Stimulated activated CD8-positive, alpha-beta memory T cell treated with anti-CD3 and anti-CD28 coated beads, Interleukin-4, amount 100 ng/mL, for 24 hours (primary cell): ENCODE results near the gene FUT3.
"Not testable (repeated sequence)": the region's sequence is repeated elsewhere in the genome, so short reads cannot be mapped to it uniquely, and the experiment has no call there.

Experiments
- DNase-seq: peaks from one replicate; pipeline ENCODE4 v3.0.0-alpha.2; 2020; ENCODE audit warnings: low read depth

FUT3 gene

GRCh38 chr19:5881543-5882299 is 30.5 kb upstream of the FUT3 start:
- DNase-seq, result no peak

DNA sequence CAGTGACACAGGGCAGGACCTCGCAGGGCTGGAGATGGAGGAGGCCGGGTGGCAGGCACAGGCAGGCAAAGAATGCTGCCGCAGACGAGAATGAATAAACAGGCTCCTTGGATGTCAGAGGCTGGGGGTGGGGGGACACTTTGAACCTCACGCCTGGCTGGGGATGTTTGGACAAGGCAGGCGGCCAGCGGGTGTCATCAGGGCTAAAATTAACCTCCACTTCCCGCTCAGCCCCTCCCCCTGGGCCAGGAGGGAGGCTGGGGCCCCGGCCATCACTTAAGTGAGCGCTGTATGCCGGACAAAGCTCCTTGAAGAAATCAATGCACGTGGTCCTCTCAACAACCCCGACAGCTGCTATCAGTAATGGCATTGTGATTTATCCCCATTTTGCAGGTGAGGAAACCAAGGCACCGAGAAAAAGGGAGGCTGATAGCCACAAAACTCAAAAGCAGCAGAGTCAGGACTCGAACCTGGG is 29.4 kb upstream of the FUT3 start:
- no peak for DNase-seq

GRCh38 chr19:5880196-5880595 is 28.9 kb upstream of the FUT3 start:
- no peak for DNase-seq

GRCh38 chr19:5877882-5878281 is 26.6 kb upstream of the FUT3 start:
- no peak for DNase-seq

GRCh38 chr19:5877427-5877826 is 26.2 kb upstream of the FUT3 start:
- no peak for DNase-seq

GRCh38 chr19:5874496-5874895 is 23.2 kb upstream of the FUT3 start:
- not testable (repeated sequence) for DNase-seq

- no peak for DNase-seq
These were observed 22.5 kb upstream of the FUT3 start for GRCh38 chr19:5873617-5874199.

GRCh38 chr19:5870986-5871394 is 19.7 kb upstream of the FUT3 start:
- DNase-seq, result no peak

DNA sequence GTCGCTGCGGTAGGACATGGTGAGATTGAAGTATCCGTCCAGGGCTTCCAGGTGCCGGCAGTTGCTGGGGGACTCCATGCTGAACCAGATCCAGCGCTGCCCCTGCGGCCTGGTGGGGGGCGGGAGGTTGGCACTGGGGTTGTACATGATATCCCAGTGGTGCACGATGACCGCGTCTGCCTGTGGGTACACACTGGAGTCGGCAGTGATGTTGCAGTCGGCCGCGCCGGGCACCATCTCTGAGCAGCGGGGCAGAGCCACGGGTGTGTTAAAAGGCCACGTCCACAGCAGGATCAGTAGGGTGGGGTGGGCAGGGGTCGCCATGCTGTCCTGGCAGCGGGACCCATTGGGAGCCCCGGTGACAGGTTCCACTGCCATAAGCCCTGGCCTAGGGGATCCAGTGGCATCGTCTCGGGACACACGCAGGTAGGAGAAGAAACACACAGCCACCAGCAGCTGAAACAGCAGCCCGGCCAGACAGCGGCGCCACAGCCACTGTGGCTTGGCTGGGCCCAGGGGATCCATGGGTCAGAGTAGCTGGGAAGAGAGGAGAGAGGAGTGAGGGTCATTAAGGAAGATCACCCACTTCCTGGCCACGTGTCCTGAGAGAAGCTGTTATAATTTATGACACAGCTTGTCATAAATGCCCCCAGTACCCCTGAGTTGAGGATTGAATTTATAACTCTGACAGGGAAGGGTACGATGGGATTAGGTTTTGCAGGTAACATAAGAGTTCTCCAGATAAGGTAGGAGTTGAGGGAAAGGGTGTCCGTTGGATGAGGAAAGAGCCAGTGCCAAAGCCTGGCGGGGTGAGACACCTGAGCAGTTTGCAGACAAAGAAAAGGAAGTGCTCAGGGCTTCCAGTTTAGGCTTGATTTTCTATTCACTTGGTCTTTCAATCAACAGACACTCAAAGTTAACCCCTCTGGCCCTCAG is 16.2 kb upstream of the FUT3 start:
- no peak for DNase-seq

GRCh38 chr19:5865772-5866171 is 14.5 kb upstream of the FUT3 start:
- DNase-seq, result no peak

- DNase-seq, result no peak
These were observed 13.7 kb upstream of the FUT3 start for GRCh38 chr19:5864725-5865486.

DNA sequence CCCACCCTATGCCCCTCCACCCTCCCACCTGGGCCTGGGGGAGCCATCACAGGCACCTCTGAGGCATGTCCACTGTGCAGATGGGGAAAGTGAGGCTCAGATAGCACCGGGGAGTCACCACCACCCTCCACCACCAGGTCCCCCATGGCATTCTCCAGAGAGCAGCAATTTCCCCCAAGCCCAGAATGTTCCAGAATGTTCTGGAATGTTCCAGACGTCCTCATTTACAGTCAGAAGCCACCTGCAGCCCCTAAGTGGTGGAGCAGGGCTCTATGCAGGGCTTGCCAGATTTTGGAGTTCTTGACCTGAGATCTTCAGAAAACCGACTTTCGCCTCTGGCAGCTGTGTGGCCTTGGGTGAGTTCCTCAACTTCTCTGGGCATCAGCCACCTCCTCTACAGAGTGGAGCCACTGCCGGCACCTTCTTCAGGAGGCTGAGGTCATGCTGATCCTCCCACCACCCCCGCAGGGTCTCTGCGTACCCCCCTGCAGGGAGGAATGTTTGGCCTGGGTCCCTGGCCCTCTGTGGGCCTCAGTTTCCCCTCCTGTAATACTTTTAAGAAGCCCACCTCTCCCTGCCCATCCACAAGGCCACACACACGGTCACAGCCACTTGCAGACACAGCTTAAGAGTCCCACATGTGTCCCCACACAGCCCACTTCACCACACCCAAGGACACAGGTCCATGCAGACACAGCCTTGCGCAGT is 12.9 kb upstream of the FUT3 start:
- no peak for DNase-seq

DNA sequence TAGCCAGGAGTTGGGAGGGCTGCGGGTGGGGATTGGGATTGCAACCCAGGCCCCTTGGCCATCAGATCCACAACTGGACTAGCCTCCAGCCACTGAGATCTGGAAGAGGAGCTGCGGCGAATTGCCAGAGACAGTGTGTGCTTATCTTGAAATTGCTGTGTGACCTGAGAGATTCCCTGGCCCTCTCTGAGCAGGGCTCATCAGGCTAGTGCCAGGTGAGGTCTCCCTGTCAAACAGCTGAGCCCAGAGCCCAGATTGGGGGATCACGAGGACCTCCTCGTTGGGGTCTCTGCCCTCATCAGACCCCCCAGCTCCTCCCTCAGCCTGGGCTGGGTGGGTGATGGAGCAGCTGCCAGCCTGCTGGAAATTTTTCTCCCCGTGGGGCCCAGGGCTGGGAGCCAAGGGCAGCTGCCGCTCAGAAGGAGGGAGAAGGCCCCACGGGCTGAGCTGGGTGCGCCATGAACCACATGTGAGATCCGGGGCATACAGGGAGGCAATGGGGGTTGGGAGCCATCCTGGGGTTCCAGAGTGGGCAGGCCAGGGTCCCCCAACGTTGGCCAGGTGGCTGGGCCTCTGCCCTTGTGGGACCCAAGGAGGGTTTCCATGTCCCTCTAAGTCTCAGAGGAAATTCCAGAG is 11.9 kb upstream of the FUT3 start:
- no peak for DNase-seq

- DNase-seq, result no peak
These were observed 6.2 kb upstream of the FUT3 start for GRCh38 chr19:5857203-5858081.

DNA sequence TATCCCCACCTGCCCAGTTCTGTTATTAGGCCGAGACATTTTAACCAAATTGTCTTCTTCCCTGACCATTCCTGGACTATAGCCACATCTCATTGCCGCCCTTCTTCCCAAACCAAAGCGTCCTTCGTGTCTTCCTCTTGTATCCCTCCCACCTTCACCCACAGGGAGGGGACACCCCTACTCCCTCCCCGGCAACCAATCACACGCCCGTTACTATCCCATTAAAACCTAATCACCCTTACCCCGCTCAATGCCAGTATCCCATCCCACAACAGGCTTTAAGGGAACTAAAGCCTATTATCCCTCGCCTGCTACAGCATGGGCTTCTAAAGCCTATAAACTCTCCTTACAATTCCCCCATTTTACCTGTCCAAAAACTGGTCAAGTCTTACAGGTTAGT is 3.9 kb upstream of the FUT3 start:
- not testable (repeated sequence) for DNase-seq

GRCh38 chr19:5854121-5854520 is 2.9 kb upstream of the FUT3 start:
- DNase-seq, result not testable (repeated sequence)

DNA sequence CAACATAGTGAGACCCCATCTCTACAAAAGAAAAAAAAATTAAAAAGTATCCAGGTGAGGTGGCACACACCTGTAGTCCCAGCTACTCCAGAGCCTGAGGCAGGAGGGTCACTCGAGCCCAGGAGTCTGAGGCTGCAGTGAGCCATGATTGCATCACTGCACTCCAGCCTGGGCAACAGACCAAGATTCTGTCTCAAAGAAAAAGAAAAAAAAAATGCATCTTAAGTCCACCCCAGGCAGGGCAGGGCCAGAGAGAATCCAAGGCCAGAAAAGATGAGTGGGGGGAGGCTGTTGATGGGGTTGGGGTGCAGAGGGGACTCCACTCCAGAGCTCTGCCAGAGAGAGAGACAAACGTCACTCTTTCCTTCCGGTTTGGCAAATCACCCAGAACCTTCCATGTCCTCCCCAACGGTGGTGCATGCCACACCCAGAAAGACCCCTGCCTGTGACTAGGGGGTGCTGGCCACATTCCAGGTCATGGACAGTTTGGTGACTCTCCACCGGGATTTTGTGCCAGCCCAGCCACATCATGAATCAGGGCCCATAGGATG is 431 bp downstream of the FUT3 start:
- DNase-seq, result no peak

DNA sequence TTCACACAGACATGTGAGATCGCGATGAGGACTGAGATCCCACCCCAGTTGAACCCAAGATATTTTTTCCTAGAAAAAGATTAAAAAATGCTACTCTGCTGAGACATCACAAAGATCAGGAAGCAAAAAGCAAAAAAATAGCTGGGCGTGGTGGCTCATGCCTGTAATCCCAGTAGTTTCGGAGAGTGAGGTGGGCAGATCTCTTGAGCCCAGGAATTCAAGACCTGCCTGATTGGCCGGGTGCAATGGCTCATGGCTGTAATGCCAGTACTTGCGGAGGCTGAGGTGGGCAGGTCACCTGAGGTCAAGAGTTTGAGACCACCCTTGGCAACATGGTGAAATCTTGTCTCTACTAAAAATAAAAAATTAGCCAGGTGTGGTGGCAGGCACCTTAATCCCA is 1.1 kb downstream of the FUT3 start:
- no peak for DNase-seq

DNA sequence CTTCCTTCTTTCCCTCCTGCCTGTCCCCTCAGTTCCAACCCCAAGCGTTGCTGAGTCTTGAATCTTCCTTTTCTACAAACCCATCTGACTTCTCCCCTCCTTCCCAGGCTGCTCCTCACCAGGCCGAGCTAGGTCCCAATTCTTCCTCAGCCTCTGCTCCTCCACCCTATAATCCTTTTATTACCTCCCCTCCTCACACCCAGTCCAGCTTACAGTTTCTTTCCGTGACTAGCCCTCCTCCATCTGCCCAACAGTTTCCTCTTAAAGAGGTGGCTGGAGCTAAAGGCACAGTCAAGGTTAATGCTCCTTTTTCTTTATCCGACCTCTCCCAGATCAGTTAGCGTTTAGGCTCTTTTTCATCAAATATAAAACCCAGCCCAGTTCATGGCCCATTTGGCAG is 2.6 kb downstream of the FUT3 start:
- DNase-seq, result not testable (repeated sequence)
